GM23248 (cell line): ENCODE data around the gene SLC6A18. TPM values are rescaled to one million over a fixed set of nuclear protein-coding genes. Genes with fewer than 3 reads are reported as not detected.

Source experiments
- DNase-seq: peaks from one replicate; pipeline ENCODE4 v3.0.0-alpha.2; 2015
- H2AFZ ChIP-seq: fragments of 200-600 bp; sonication (generic); 2 replicates; pipeline ENCODE4 v1.6.1; 2016; ENCODE audit warnings: antibody characterized with exemption
- H3F3A ChIP-seq: fragments of 200-600 bp; sonication (generic); 2 replicates; pipeline ENCODE4 v1.6.1; 2016; ENCODE audit warnings: mild to moderate bottlenecking, antibody characterized with exemption, mixed run types; ENCODE audit not compliant: insufficient read depth
- H3K27ac ChIP-seq: fragments of 200-600 bp; sonication (generic); 2 replicates; pipeline ENCODE4 v1.5.1; 2016; ENCODE audit warnings: mild to moderate bottlenecking
- H3K27me3 ChIP-seq: fragments of 200-600 bp; sonication (generic); replicated peaks from 2 replicates; pipeline ENCODE4 v1.6.1; 2016; ENCODE audit warnings: mild to moderate bottlenecking; ENCODE audit not compliant: insufficient read depth
- H3K36me3 ChIP-seq: fragments of 200-600 bp; sonication (generic); 2 replicates; pipeline ENCODE4 v1.6.1; 2016; ENCODE audit warnings: low read depth, mild to moderate bottlenecking
- H3K4me1 ChIP-seq: fragments of 200-600 bp; sonication (generic); 2 replicates; pipeline ENCODE4 v1.6.1; 2016; ENCODE audit warnings: mild to moderate bottlenecking; ENCODE audit not compliant: insufficient read depth
- H3K4me2 ChIP-seq: fragments of 200-600 bp; sonication (generic); one replicate; pipeline ENCODE4 v1.6.1; 2016; ENCODE audit warnings: mild to moderate bottlenecking; ENCODE audit not compliant: unreplicated experiment
- H3K4me3 ChIP-seq: fragments of 200-600 bp; sonication (generic); 2 replicates; pipeline ENCODE4 v1.5.1; 2016; ENCODE audit warnings: mild to moderate bottlenecking
- H3K79me2 ChIP-seq: fragments of 200-600 bp; sonication (generic); 2 replicates; pipeline ENCODE4 v1.6.1; 2016; ENCODE audit warnings: mild to moderate bottlenecking; ENCODE audit not compliant: insufficient read depth
- H3K9ac ChIP-seq: fragments of 200-600 bp; sonication (generic); 2 replicates; pipeline ENCODE4 v1.6.1; 2016; ENCODE audit warnings: mild to moderate bottlenecking
- H3K9me2 ChIP-seq: fragments of 200-600 bp; sonication (generic); 2 replicates; pipeline ENCODE4 v1.6.1; 2016; ENCODE audit warnings: mixed run types, mild to moderate bottlenecking, moderate library complexity; ENCODE audit not compliant: insufficient read depth
- H3K9me3 ChIP-seq: fragments of 200-600 bp; sonication (generic); one replicate; pipeline ENCODE4 v1.6.1; 2017; ENCODE audit warnings: low read depth
- H4K20me1 ChIP-seq: fragments of 200-600 bp; sonication (generic); 2 replicates; pipeline ENCODE4 v1.6.0; 2016; ENCODE audit not compliant: insufficient read depth
- EZH2 ChIP-seq: fragments of 200-600 bp; sonication (generic); IDR thresholded peaks from 2 replicates; pipeline ENCODE4 v1.6.1; 2018; ENCODE audit warnings: antibody characterized with exemption, mild to moderate bottlenecking; ENCODE audit not compliant: insufficient read depth, poor library complexity, severe bottlenecking
- EZH2phosphoT487 ChIP-seq: fragments of 200-600 bp; sonication (generic); IDR thresholded peaks from 2 replicates; pipeline ENCODE4 v1.6.1; 2018; ENCODE audit warnings: antibody characterized with exemption, moderate library complexity, mild to moderate bottlenecking, low read depth; ENCODE audit not compliant: insufficient read depth
- WGBS, 2 experiments: methylation state at CpG; one replicate each; pipeline ENCODE4 v1.1.6; 2015 to 2017; ENCODE audit warnings: low lambda C conversion rate in 2 of 2, low coverage in 1 of 2; ENCODE audit errors: missing lambda C conversion rate in 2 of 2; 5-methylcytosine and 5-hydroxymethylcytosine counted together
- in situ Hi-C: fragments of 300-500 bp; cut with MboI; formaldehyde crosslinking; loops from 2 replicates; pipeline ENCODE4 v1.15.0; 2020
- polyA plus RNA-seq: library from polyadenylated mRNA; unstranded; fragments of >200 nt; fragmentation: Nextera tagmentation; extraction: Ambion mirVana; gene quantifications from 2 replicates; pipeline ENCODE4 v1.2.1, GENCODE V29; 2016
- total RNA-seq: library from RNA; depleted of rRNA; stranded (reverse); fragments of >200 nt; shearing (Covaris generic); gene quantifications from 2 replicates; pipeline ENCODE4 v1.2.3, GENCODE V29; 2014

SLC6A18 gene
- total and polyA plus RNA-seq, 2 experiments from 2014 or later = not detected

GRCh38 chr5:1212271-1212670, 12.9 kb upstream of the SLC6A18 start:
- Histone ChIP-seq H3K9me3 (no peaks in the 10 kb centered on the region), H3K9me2 (no peaks in the 10 kb centered on the region), H3K4me2 (no peak overlapping the region), H3K9ac (no peak overlapping the region), H3K36me3 (no peaks in the 10 kb centered on the region), H3K27me3 (peaks cover 4% of the 10 kb centered on the region; the same call in 1 of the 2 replicates), H3K79me2 (no peaks in the 10 kb centered on the region), H3F3A (no peaks in the 10 kb centered on the region), H2AFZ (no peak overlapping the region), H3K4me3 (no peak overlapping the region), H4K20me1 (no peaks in the 10 kb centered on the region), H3K4me1 (no peaks in the 10 kb centered on the region), H3K27ac (no peak overlapping the region)
- WGBS, 2 experiments = 79 to 84% methylated on average over 16 to 20 of the region's 20 CpGs
- TF ChIP-seq EZH2phosphoT487 = no peak
- TF ChIP-seq EZH2 = no peak
- in situ Hi-C loops = no loop called here
- DNase-seq = no peak

GRCh38 chr5:1212881-1213280, 12.3 kb upstream of the SLC6A18 start:
- Histone ChIP-seq H3K9ac (no peak overlapping the region), H3K9me2 (no peaks in the 10 kb centered on the region), H3K4me1 (no peaks in the 10 kb centered on the region), H3F3A (no peaks in the 10 kb centered on the region), H3K36me3 (no peaks in the 10 kb centered on the region), H3K27ac (no peak overlapping the region), H3K4me2 (no peak overlapping the region), H4K20me1 (no peaks in the 10 kb centered on the region), H3K79me2 (no peaks in the 10 kb centered on the region), H2AFZ (no peak overlapping the region), H3K4me3 (no peak overlapping the region), H3K9me3 (no peaks in the 10 kb centered on the region), H3K27me3 (no peaks in the 10 kb centered on the region)
- 75 to 78% methylated on average over 4 to 18 of the region's 18 CpGs for WGBS, 2 experiments
- TF ChIP-seq EZH2phosphoT487 (no peak), EZH2 (no peak)
- in situ Hi-C loops = no loop called here
- DNase-seq = no peak

GRCh38 chr5:1213508-1214162, 11.5 kb upstream of the SLC6A18 start:
- no peak for DNase-seq
- Histone ChIP-seq H3F3A (no peaks in the 10 kb centered on the region), H3K9me3 (no peaks in the 10 kb centered on the region), H3K9ac (no peak overlapping the region), H2AFZ (no peak overlapping the region), H3K9me2 (no peaks in the 10 kb centered on the region), H3K27me3 (no peaks in the 10 kb centered on the region), H3K27ac (no peak overlapping the region), H3K4me3 (no peak overlapping the region), H3K36me3 (no peaks in the 10 kb centered on the region), H3K4me2 (no peak overlapping the region), H3K4me1 (no peaks in the 10 kb centered on the region), H3K79me2 (no peaks in the 10 kb centered on the region), H4K20me1 (no peaks in the 10 kb centered on the region)
- in situ Hi-C loops = no loop called here
- WGBS, 2 experiments = 80 to 81% methylated on average over 24 to 25 of the region's 25 CpGs
- TF ChIP-seq EZH2phosphoT487 = no peak

GRCh38 chr5:1214163-1214935, 10.8 kb upstream of the SLC6A18 start:
- Histone ChIP-seq H3K27me3 (no peaks in the 10 kb centered on the region), H3K9me3 (no peaks in the 10 kb centered on the region), H4K20me1 (no peaks in the 10 kb centered on the region), H2AFZ (no peak overlapping the region), H3F3A (no peaks in the 10 kb centered on the region), H3K36me3 (no peaks in the 10 kb centered on the region), H3K4me3 (no peak overlapping the region), H3K4me2 (no peak overlapping the region), H3K79me2 (no peaks in the 10 kb centered on the region), H3K27ac (no peak overlapping the region), H3K9ac (no peak overlapping the region), H3K4me1 (no peaks in the 10 kb centered on the region), H3K9me2 (no peaks in the 10 kb centered on the region)
- in situ Hi-C loops = no loop called here
- DNase-seq = no peak
- WGBS, 2 experiments = 42 to 48% methylated on average over 18 to 22 of the region's 22 CpGs
- TF ChIP-seq EZH2phosphoT487 = no peak
- no peak for TF ChIP-seq EZH2
